ENCODE measurements around the gene SF3B2. TPM values are rescaled to one million over a fixed set of nuclear protein-coding genes. Genes with fewer than 3 reads are reported as not detected.
A peak's percentile ranks its signal among the peaks of the same experiment; 100 is the strongest.

Gene SF3B2
- polyA plus RNA-seq, 3 donors = 32.1 to 107 (median 52.6) TPM

GRCh38 chr11:66072081-66072480, 19.9 kb downstream of the SF3B2 start:
- H3K79me2 ChIP-seq (ENCODE audit: insufficient read depth, low read length) = peaks cover 51% of the 10 kb centered on the region
- peaks cover 35 to 45% of the 10 kb centered on the region in 2 donors for H3K4me1 ChIP-seq (ENCODE audit: control insufficient read depth in 1 of 2, insufficient read depth in 2 of 2, low read length in 2 of 2)
- peak overlapping the region; percentile 82 for H3K4me2 ChIP-seq (replicated peaks; ENCODE audit: extremely low read depth, low read length, poor library complexity, severe bottlenecking)
- H3K4me3 ChIP-seq (replicated peaks in 1 of 3; ENCODE audit: low read depth in 2 of 3, low read length in 3 of 3) = peak overlapping the region in 1 of 3 experiments; percentile 76
- peaks cover 46% of the 10 kb centered on the region for H3K4me1 Mint-ChIP-seq
- H3K9me3 Mint-ChIP-seq = peaks cover 0 to 2% (median 0%) of the 10 kb centered on the region in 7 donors
- no peak overlapping the region for H3K27ac ChIP-seq (ENCODE audit: low read depth in 1 of 2, low read length in 2 of 2)
- peaks cover 14 to 49% of the 10 kb centered on the region in 2 donors for H3K36me3 ChIP-seq (replicated peaks in 1 of 2; ENCODE audit: control insufficient read depth in 1 of 2, insufficient read depth in 2 of 2, low read length in 2 of 2)
- H3K27me3 ChIP-seq (ENCODE audit: control insufficient read depth in 2 of 2, insufficient read depth in 2 of 2, low read length in 2 of 2) = no peaks in the 10 kb centered on the region
- intact Hi-C loops (cut with micrococcal nuclease) = loop anchor here in 1 of 2 donors (5.0 kb wide), 2 partner anchors 40 to 60 kb away; no protein-coding TSS in a partner anchor
- H3K27ac Mint-ChIP-seq = peak overlapping the region in 2 of 7 donors; percentile 20 to 23
- H3K27me3 Mint-ChIP-seq (ENCODE audit: low read depth in 3 of 3) = peaks cover 0 to 5% (median 0%) of the 10 kb centered on the region in 3 donors
- H3K36me3 Mint-ChIP-seq = peaks cover 39 to 57% of the 10 kb centered on the region in 2 donors
- no peak overlapping the region for H3K9ac ChIP-seq (ENCODE audit: insufficient read depth, low read length, poor library complexity, severe bottlenecking)
- H4K20me1 ChIP-seq (ENCODE audit: insufficient read depth, low read length) = peaks cover 18% of the 10 kb centered on the region
- no peak overlapping the region for H2AFZ ChIP-seq (ENCODE audit: insufficient read depth, low read depth, low read length, poor library complexity, severe bottlenecking)
- TF ChIP-seq CTCF (IDR thresholded peaks at IDR 0.05) = no peak
- WGBS (ENCODE audit: insufficient coverage) = no CpG with 5 or more reads among the region's 3 CpGs
- peak overlapping the region in 1 of 2 donors; percentile 91 for H3K4me3 Mint-ChIP-seq
- no peak for DNase-seq
- no peaks in the 10 kb centered on the region for H3K9me3 ChIP-seq (replicated peaks in 1 of 2; ENCODE audit: control insufficient read depth in 1 of 2, insufficient read depth in 1 of 2, low read length in 2 of 2)

GRCh38 chr11:66072518-66072917, 20.4 kb downstream of the SF3B2 start:
- peaks cover 10 to 48% of the 10 kb centered on the region in 2 donors for H3K36me3 ChIP-seq (replicated peaks in 1 of 2; ENCODE audit: control insufficient read depth in 1 of 2, insufficient read depth in 2 of 2, low read length in 2 of 2)
- H3K27me3 ChIP-seq (ENCODE audit: control insufficient read depth in 2 of 2, insufficient read depth in 2 of 2, low read length in 2 of 2) = no peaks in the 10 kb centered on the region
- 93% methylated on average over 6 of the region's 8 CpGs for WGBS (ENCODE audit: insufficient coverage)
- peaks cover 18% of the 10 kb centered on the region for H4K20me1 ChIP-seq (ENCODE audit: insufficient read depth, low read length)
- Mint-ChIP-seq H3K4me1 (peaks cover 45% of the 10 kb centered on the region), H3K27me3 (ENCODE audit: low read depth in 3 of 3) (peaks cover 0 to 5% (median 0%) of the 10 kb centered on the region in 3 donors), H3K4me3 (no peak overlapping the region), H3K36me3 (peaks cover 37 to 56% of the 10 kb centered on the region in 2 donors), H3K9me3 (peaks cover 0 to 2% (median 0%) of the 10 kb centered on the region in 7 donors), H3K27ac (peak overlapping the region in 1 of 7 donors; percentile 23)
- H3K9me3 ChIP-seq (replicated peaks in 1 of 2; ENCODE audit: control insufficient read depth in 1 of 2, insufficient read depth in 1 of 2, low read length in 2 of 2) = no peaks in the 10 kb centered on the region
- peaks cover 31 to 41% of the 10 kb centered on the region in 2 donors for H3K4me1 ChIP-seq (ENCODE audit: control insufficient read depth in 1 of 2, insufficient read depth in 2 of 2, low read length in 2 of 2)
- H3K4me2 ChIP-seq (replicated peaks; ENCODE audit: extremely low read depth, low read length, poor library complexity, severe bottlenecking) = peak overlapping the region; percentile 82
- H3K27ac ChIP-seq (ENCODE audit: low read depth in 1 of 2, low read length in 2 of 2) = no peak overlapping the region
- DNase-seq = no peak
- H3K79me2 ChIP-seq (ENCODE audit: insufficient read depth, low read length) = peaks cover 56% of the 10 kb centered on the region
- H3K9ac ChIP-seq (ENCODE audit: insufficient read depth, low read length, poor library complexity, severe bottlenecking) = no peak overlapping the region
- TF ChIP-seq CTCF (IDR thresholded peaks at IDR 0.05) = no peak
- no peak overlapping the region for H2AFZ ChIP-seq (ENCODE audit: insufficient read depth, low read depth, low read length, poor library complexity, severe bottlenecking)
- H3K4me3 ChIP-seq (replicated peaks in 1 of 3; ENCODE audit: low read depth in 2 of 3, low read length in 3 of 3) = no peak overlapping the region
- intact Hi-C loops (cut with micrococcal nuclease) = loop anchor here in 1 of 2 donors (5.0 kb wide), 2 partner anchors 40 to 60 kb away; no protein-coding TSS in a partner anchor

All from CD14-positive monocyte (primary cell).